OCI-LY1 (cell line): ENCODE measurements around the gene RET.

Experiments used
- EZH2 ChIP-seq: fragments of 200-600 bp; sonication (generic), shearing (Covaris generic); IDR thresholded peaks from 2 replicates; pipeline ENCODE4 v1.8.0; 2017; ENCODE audit warnings: borderline replicate concordance, mixed run types, mild to moderate bottlenecking, antibody characterized with exemption, low read length, moderate library complexity, mixed read lengths
- TF ChIP-seq, protein P1 (sequence below): fragments of 200-600 bp; sonication (generic), shearing (Covaris generic); IDR thresholded peaks from 2 replicates; pipeline ENCODE4 v1.5.1; 2017; ENCODE audit warnings: mild to moderate bottlenecking, antibody characterized with exemption, low read length, moderate library complexity, mixed read lengths

DNA sequence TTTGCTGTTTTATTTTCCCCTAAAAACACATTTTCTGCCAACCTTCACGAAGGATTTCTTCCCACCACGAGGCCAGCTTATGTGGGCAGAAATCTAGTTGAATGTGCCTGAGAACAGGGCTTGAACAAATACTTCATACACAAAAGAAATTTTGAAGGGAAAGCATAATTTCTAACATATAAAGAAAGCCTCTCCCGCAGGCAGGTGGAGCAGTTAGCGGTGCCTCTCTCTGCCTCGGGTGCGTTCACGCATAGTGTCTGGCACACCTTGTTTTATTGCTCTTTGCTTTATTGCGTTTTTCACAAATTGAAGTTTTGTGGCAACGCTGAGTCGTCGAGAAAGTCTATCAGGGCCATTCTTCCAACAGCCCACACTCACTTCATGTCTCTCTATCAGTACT, 54.4 kb downstream of the RET start:
- TF ChIP-seq, protein P1, sequence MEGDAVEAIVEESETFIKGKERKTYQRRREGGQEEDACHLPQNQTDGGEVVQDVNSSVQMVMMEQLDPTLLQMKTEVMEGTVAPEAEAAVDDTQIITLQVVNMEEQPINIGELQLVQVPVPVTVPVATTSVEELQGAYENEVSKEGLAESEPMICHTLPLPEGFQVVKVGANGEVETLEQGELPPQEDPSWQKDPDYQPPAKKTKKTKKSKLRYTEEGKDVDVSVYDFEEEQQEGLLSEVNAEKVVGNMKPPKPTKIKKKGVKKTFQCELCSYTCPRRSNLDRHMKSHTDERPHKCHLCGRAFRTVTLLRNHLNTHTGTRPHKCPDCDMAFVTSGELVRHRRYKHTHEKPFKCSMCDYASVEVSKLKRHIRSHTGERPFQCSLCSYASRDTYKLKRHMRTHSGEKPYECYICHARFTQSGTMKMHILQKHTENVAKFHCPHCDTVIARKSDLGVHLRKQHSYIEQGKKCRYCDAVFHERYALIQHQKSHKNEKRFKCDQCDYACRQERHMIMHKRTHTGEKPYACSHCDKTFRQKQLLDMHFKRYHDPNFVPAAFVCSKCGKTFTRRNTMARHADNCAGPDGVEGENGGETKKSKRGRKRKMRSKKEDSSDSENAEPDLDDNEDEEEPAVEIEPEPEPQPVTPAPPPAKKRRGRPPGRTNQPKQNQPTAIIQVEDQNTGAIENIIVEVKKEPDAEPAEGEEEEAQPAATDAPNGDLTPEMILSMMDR, result no peak
- TF ChIP-seq EZH2, result no peak
